ENCODE data around the gene ELAC2. TPM values are rescaled to one million over a fixed set of nuclear protein-coding genes. Genes with fewer than 3 reads are reported as not detected.

The ELAC2 gene
- total and polyA plus RNA-seq, 8 donors, result 40.0 to 63.8 (median 56.1) TPM

GRCh38 chr17:12953156-12953555 lies 64.7 kb downstream of the ELAC2 start:
- Histone ChIP-seq H3K27ac (no peak overlapping the region), H3K4me1 (no peaks in the 10 kb centered on the region), H3K9me3 (peaks cover 0 to 16% of the 10 kb centered on the region in 2 donors), H3K4me3 (no peak overlapping the region), H3K36me3 (peaks cover 0 to 31% of the 10 kb centered on the region in 2 donors), H3K27me3 (no peaks in the 10 kb centered on the region)
- no peak for ATAC-seq
- no peak for DNase-seq
- intact Hi-C loops (cut with DNase I), result no loop called here
- no peak for TF ChIP-seq CTCF (IDR thresholded peaks at IDR 0.05)

GRCh38 chr17:12952012-12952411 lies 65.8 kb downstream of the ELAC2 start:
- Histone ChIP-seq H3K9me3 (peaks cover 0 to 6% of the 10 kb centered on the region in 2 donors), H3K27me3 (no peaks in the 10 kb centered on the region), H3K4me1 (no peaks in the 10 kb centered on the region), H3K27ac (no peak overlapping the region), H3K36me3 (peaks cover 0 to 28% of the 10 kb centered on the region in 2 donors), H3K4me3 (no peak overlapping the region)
- no peak for ATAC-seq
- intact Hi-C loops (cut with DNase I), result no loop called here
- TF ChIP-seq CTCF (IDR thresholded peaks at IDR 0.05), result no peak
- DNase-seq, result no peak

- Histone ChIP-seq H3K4me3 (no peak overlapping the region), H3K4me1 (no peaks in the 10 kb centered on the region), H3K27me3 (no peaks in the 10 kb centered on the region), H3K36me3 (peaks cover 0 to 13% of the 10 kb centered on the region in 2 donors), H3K27ac (no peak overlapping the region), H3K9me3 (no peaks in the 10 kb centered on the region)
- ATAC-seq (no peak), DNase-seq (no peak)
- intact Hi-C loops (cut with DNase I), result no loop called here
- TF ChIP-seq CTCF (IDR thresholded peaks at IDR 0.05), result no peak
Observed at GRCh38 chr17:12947047-12947446, 70.8 kb downstream of the ELAC2 start.

Other genes with a start within 250 kb of the ELAC2 start
- 10 to 100 TPM; 29.9 to 43.6 TPM for gene ARHGAP44, start 228.5 kb downstream of the ELAC2 start, total RNA-seq
- 10 to 100 TPM; 13.1 to 18.8 (median 16.5) TPM for gene ARHGAP44, start 228.5 kb downstream of the ELAC2 start, polyA plus RNA-seq (ENCODE audit: insufficient read length in 6 of 6)

Measured in left lung (tissue), 10 donors.